NT2/D1 (cell line): ENCODE results near the gene CPED1.

Experiments
- SUZ12 ChIP-seq: IDR thresholded peaks from 2 replicates; pipeline ENCODE4 v1.6.1; 2011; ENCODE audit not compliant: insufficient read length, insufficient read depth; ENCODE audit errors: extremely low read depth
- YY1 ChIP-seq: IDR thresholded peaks from 2 replicates; pipeline ENCODE4 v1.6.1; 2011; ENCODE audit not compliant: insufficient read length, insufficient read depth
- ZNF274 ChIP-seq: IDR thresholded peaks from 2 replicates; pipeline ENCODE4 v1.6.1; 2011; ENCODE audit warnings: mild to moderate bottlenecking, low read depth, low read length

GRCh38 chr7:120944826-120945562, 43.5 kb upstream of the CPED1 start:
- TF ChIP-seq YY1, result no peak
- no peak for TF ChIP-seq ZNF274
- no peak for TF ChIP-seq SUZ12
